BE2C (cell line): Measurements from ENCODE around the gene COA7.

ENCODE experiments used
- DNase-seq: peaks from one replicate; pipeline ENCODE4 v3.0.0-alpha.2; 2020
- H3K27me3 ChIP-seq: fragments of 250-450 bp; sonication (Bioruptor Pico); 2 replicates; pipeline ENCODE4 v1.5.1; 2020; ENCODE audit warnings: mild to moderate bottlenecking
- H3K36me3 ChIP-seq: fragments of 250-450 bp; sonication (Bioruptor Pico); 2 replicates; pipeline ENCODE4 v1.5.1; 2020; ENCODE audit warnings: mild to moderate bottlenecking
- H3K4me1 ChIP-seq: fragments of 250-450 bp; sonication (Bioruptor Pico); 2 replicates; pipeline ENCODE4 v1.5.1; 2020
- H3K4me3 ChIP-seq: 2 replicates; pipeline ENCODE4 v1.5.1; 2011; ENCODE audit warnings: low read depth, low read length
- H3K9me3 ChIP-seq: fragments of 250-450 bp; sonication (Bioruptor Pico); 2 replicates; pipeline ENCODE4 v1.5.1; 2020
- CTCF ChIP-seq: IDR thresholded peaks from 2 replicates; pipeline ENCODE4 v1.5.1; 2012; ENCODE audit warnings: mild to moderate bottlenecking, low read depth, low read length

The COA7 gene

DNA sequence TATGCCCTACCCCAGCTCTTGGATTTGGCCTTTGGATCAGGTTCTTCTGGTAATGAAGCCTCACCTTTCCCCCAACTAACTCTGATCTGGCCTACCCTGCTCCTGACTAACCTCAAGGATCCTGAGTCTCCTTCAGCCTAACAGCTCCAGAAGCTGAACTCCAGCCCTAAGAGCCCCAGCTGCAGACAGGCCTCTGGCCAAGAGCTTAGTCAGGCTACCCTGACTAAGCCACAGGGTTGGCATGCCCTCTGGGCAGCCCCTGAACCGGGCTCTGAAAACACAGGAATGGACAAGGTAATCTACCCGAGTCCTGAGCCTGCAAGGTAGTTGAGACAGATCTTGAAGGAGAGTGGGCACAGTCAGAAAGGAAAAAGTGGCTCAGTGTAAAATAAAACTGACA, 29.4 kb downstream of the COA7 start:
- H3K27me3 ChIP-seq, result no peaks in the 10 kb centered on the region
- no peaks in the 10 kb centered on the region for H3K9me3 ChIP-seq
- H3K4me1 ChIP-seq, result no peaks in the 10 kb centered on the region
- DNase-seq, result no peak
- H3K4me3 ChIP-seq, result no peak overlapping the region
- no peak for TF ChIP-seq CTCF
- no peaks in the 10 kb centered on the region for H3K36me3 ChIP-seq

GRCh38 chr1:52667984-52668383, 30.2 kb downstream of the COA7 start:
- Histone ChIP-seq H3K36me3 (no peaks in the 10 kb centered on the region), H3K27me3 (no peaks in the 10 kb centered on the region), H3K9me3 (no peaks in the 10 kb centered on the region), H3K4me1 (no peaks in the 10 kb centered on the region; the same call in 1 of the 2 replicates), H3K4me3 (no peak overlapping the region)
- DNase-seq, result no peak
- TF ChIP-seq CTCF, result no peak

DNA sequence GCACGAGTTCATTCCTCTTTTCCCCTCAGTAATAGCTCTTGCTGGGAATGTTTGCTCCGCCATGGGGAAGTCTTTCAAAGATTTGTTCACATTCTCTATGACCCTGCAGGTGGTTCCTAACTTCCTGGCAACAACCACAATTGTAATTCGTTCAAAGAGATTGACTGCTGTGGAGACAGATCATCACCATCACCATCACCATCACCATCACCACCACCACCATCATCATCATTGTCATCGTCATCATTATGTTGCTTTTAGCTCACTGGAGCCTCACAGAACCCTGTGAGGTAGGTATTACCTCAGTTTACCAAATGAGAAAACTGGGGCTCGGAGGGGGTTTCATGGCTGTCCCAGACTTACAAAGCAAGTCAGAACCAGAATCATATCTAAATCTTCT, 30.9 kb downstream of the COA7 start:
- Histone ChIP-seq H3K4me1 (no peaks in the 10 kb centered on the region; the same call in 1 of the 2 replicates), H3K4me3 (no peak overlapping the region), H3K36me3 (no peaks in the 10 kb centered on the region), H3K9me3 (no peaks in the 10 kb centered on the region), H3K27me3 (no peaks in the 10 kb centered on the region)
- no peak for DNase-seq
- TF ChIP-seq CTCF, result no peak

- DNase-seq, result no peak
- Histone ChIP-seq H3K4me1 (no peaks in the 10 kb centered on the region; the same call in 1 of the 2 replicates), H3K27me3 (no peaks in the 10 kb centered on the region), H3K36me3 (no peaks in the 10 kb centered on the region), H3K4me3 (no peak overlapping the region), H3K9me3 (no peaks in the 10 kb centered on the region)
- TF ChIP-seq CTCF, result no peak
Observed at GRCh38 chr1:52665006-52665941, 32.9 kb downstream of the COA7 start.

GRCh38 chr1:52663716-52664115, 34.4 kb downstream of the COA7 start:
- Histone ChIP-seq H3K36me3 (no peaks in the 10 kb centered on the region), H3K4me1 (no peaks in the 10 kb centered on the region; the same call in 1 of the 2 replicates), H3K27me3 (no peaks in the 10 kb centered on the region), H3K9me3 (no peaks in the 10 kb centered on the region), H3K4me3 (no peak overlapping the region)
- no peak for TF ChIP-seq CTCF
- no peak for DNase-seq
